K562 (cell line): ENCODE data around the gene CSF2RB. TPM values are rescaled to one million over a fixed set of nuclear protein-coding genes. Genes with fewer than 3 reads are reported as not detected.

ENCODE experiments used
- ATAC-seq: fragments of 200-7000 bp; cut with Tn5 transposase; 3 replicates; pipeline ENCODE4 v1.9.1; 2020; ENCODE audit warnings: moderate library complexity
- BruUV-seq: library from RNA; stranded (reverse); fragments of 400-500 nt; replicated peaks from 2 replicates; lab custom pipeline; 2021; lab: Mats Ljungman, UMichigan
- CTCF ChIA-PET: fragments of 300-600 bp; formaldehyde crosslinking; extraction: SDS; loops from one replicate; lab custom pipeline; 2021; ENCODE audit warnings: low intra/inter-chr PET ratio; lab: Yijun Ruan, JAX
- POLR2A ChIA-PET: fragments of 300-600, 350-650 bp; sonication (Branson Sonifier 250); formaldehyde crosslinking; extraction: SDS; loops from one replicate; lab custom pipeline; 2021; ENCODE audit warnings: antibody characterized with exemption, inconsistent platforms; lab: Yijun Ruan, JAX
- DNase-seq, 4 experiments: peaks; one replicate each; pipeline versions ENCODE4 v3.0.0 to v3.0.0-alpha.2; 2011 to 2018; ENCODE audit warnings: low spot score in 3 of 4, mixed read lengths in 3 of 4; ENCODE audit errors: extremely low read depth in 1 of 4
- FAIRE-seq: peaks from 2 replicates; lab custom pipeline; 2011; peaks lifted over from hg19 to GRCh38; lab: Jason Lieb, UNC
- H2AFZ ChIP-seq: 2 replicates; pipeline ENCODE4 v1.6.0; 2011; ENCODE audit warnings: low read depth, low read length, control low read depth, inconsistent platforms
- H3K27ac ChIP-seq: fragments of 200-600 bp; 3 replicates; pipeline ENCODE4 v1.8.0; 2011; ENCODE audit warnings: low read depth, mild to moderate bottlenecking, control low read depth, inconsistent platforms, low read length, moderate library complexity, mixed read lengths; ENCODE audit errors: extremely low read depth
- H3K27me3 ChIP-seq, 2 experiments: fragments of 300-600 bp in 1 of 2; 2 replicates in 1 of 2; 3 replicates in 1 of 2; pipeline versions ENCODE4 v1.6.0 to v1.8.0; 2011; ENCODE audit warnings: inconsistent platforms in 2 of 2, low read length in 2 of 2, mild to moderate bottlenecking in 1 of 2, mixed read lengths in 1 of 2, moderate library complexity in 1 of 2; ENCODE audit not compliant: control insufficient read depth in 2 of 2, insufficient read depth in 2 of 2
- H3K36me3 ChIP-seq: fragments of 300-600 bp; 3 replicates; pipeline ENCODE4 v1.8.0; 2011; ENCODE audit warnings: mild to moderate bottlenecking, low read length, inconsistent platforms; ENCODE audit not compliant: control insufficient read depth, insufficient read depth
- H3K4me1 ChIP-seq, 2 experiments: fragments of 200-600 bp in 1 of 2; replicated peaks in 1 of 2; 2 replicates in 1 of 2; 3 replicates in 1 of 2; pipeline versions ENCODE4 v1.5.1 to v1.8.0; 2011; ENCODE audit warnings: inconsistent platforms in 2 of 2, low read length in 2 of 2, mild to moderate bottlenecking in 1 of 2, mixed read lengths in 1 of 2, moderate library complexity in 1 of 2; ENCODE audit not compliant: control insufficient read depth in 2 of 2, insufficient read depth in 2 of 2
- H3K4me2 ChIP-seq: 2 replicates; pipeline ENCODE4 v1.6.1; 2011; ENCODE audit warnings: low read length, control low read depth, inconsistent platforms, mixed read lengths; ENCODE audit not compliant: insufficient read depth
- H3K4me3 ChIP-seq: fragments of 200-600 bp; sonication (generic), shearing (Covaris generic); 2 replicates; pipeline ENCODE4 v1.5.1; 2016; ENCODE audit warnings: control low read depth, inconsistent platforms
- H3K79me2 ChIP-seq: fragments of 200-600 bp; 3 replicates; pipeline ENCODE4 v1.8.0; 2011; ENCODE audit warnings: low read length, inconsistent platforms; ENCODE audit not compliant: control insufficient read depth, insufficient read depth
- H3K9ac ChIP-seq, 2 experiments: 2 replicates each; pipeline versions ENCODE4 v1.6.0 to v1.6.1; 2011; ENCODE audit warnings: low read depth in 2 of 2, low read length in 2 of 2, control low read depth in 1 of 2, inconsistent platforms in 1 of 2, mild to moderate bottlenecking in 1 of 2, mixed read lengths in 1 of 2; ENCODE audit not compliant: insufficient read depth in 1 of 2
- H3K9me1 ChIP-seq: one replicate; pipeline ENCODE4 v1.6.0; 2011; ENCODE audit warnings: inconsistent platforms, mild to moderate bottlenecking, low read length, moderate library complexity; ENCODE audit not compliant: control insufficient read depth, insufficient read depth
- H3K9me3 ChIP-seq: replicated peaks from 2 replicates; pipeline ENCODE4 v1.5.1; 2011; ENCODE audit warnings: low read depth, low read length, inconsistent platforms; ENCODE audit not compliant: control insufficient read depth, insufficient read depth
- H4K20me1 ChIP-seq: replicated peaks from 2 replicates; pipeline ENCODE4 v1.6.1; 2011; ENCODE audit warnings: low read length, inconsistent platforms, mixed read lengths; ENCODE audit not compliant: control insufficient read depth, insufficient read depth
- ATF7 ChIP-seq: fragments of 450-650 bp; IDR thresholded peaks from 2 replicates; pipeline ENCODE4 v1.7.1; 2014; ENCODE audit warnings: mild to moderate bottlenecking, moderate library complexity
- MCM5 ChIP-seq: fragments of 450-650 bp; IDR thresholded peaks from 2 replicates; pipeline ENCODE4 v1.6.1; 2016; ENCODE audit warnings: low read depth
- MTA1 ChIP-seq: fragments of 450-650 bp; IDR thresholded peaks from 2 replicates; pipeline ENCODE4 v1.6.1; 2017; ENCODE audit warnings: borderline replicate concordance
- NFIC ChIP-seq: fragments of 450-650 bp; IDR thresholded peaks from 2 replicates; pipeline ENCODE4 v1.6.1; 2017; ENCODE audit warnings: mild to moderate bottlenecking, inconsistent platforms
- RBM14 ChIP-seq: fragments of 200-400 bp; formaldehyde crosslinking; IDR thresholded peaks from 2 replicates; pipeline ENCODE4 v1.6.1; 2018; ENCODE audit warnings: low read depth, mild to moderate bottlenecking, low read length, moderate library complexity, borderline replicate concordance; ENCODE audit not compliant: insufficient read depth
- SMAD3 ChIP-seq: fragments of 450-650 bp; formaldehyde crosslinking; conservative IDR thresholded peaks from 2 replicates; pipeline ENCODE4 v1.4.0; 2020; ENCODE audit warnings: mild to moderate bottlenecking
- SP1 ChIP-seq: sonication (generic); formaldehyde crosslinking; IDR thresholded peaks from 2 replicates; pipeline ENCODE4 v1.8.1; 2022; ENCODE audit warnings: mild to moderate bottlenecking, missing genetic modification reagents
- XRCC3 ChIP-seq: fragments of 450-650 bp; IDR thresholded peaks from 2 replicates; pipeline ENCODE4 v1.6.1; 2017; ENCODE audit warnings: mild to moderate bottlenecking, moderate library complexity
- ZNF764 ChIP-seq: fragments of 250-450 bp; sonication (Bioruptor Pico); IDR thresholded peaks from 2 replicates; pipeline ENCODE4 v1.4.0; 2020; ENCODE audit warnings: low read depth, mild to moderate bottlenecking, moderate library complexity
- WGBS: fragments of 100-300 bp; shearing (Covaris generic); methylation state at CpG from one replicate; pipeline ENCODE4 v1.1.6; 2016; ENCODE audit warnings: low coverage, mixed read lengths; ENCODE audit not compliant: insufficient coverage; ENCODE audit errors: missing lambda C conversion rate; 5-methylcytosine and 5-hydroxymethylcytosine counted together
- in situ Hi-C: fragments of 300-500 bp; cut with MboI; formaldehyde crosslinking; loops from 4 replicates; pipeline ENCODE4 v1.15.0; 2018; ENCODE audit warnings: inconsistent platforms, mixed read lengths
- intact Hi-C: fragments of 100-400 bp; cut with micrococcal nuclease; formaldehyde crosslinking; loops from 2 replicates; pipeline ENCODE4 v1.14.2; 2022
- polyA plus RNA-seq, 8 experiments: library from polyadenylated mRNA; depleted of rRNA in 4 of 8; stranded (reverse) in 5 of 8; unstranded in 3 of 8; fragments of >200 nt; fragmentation: Nextera tagmentation in 2 of 8; fragmentation: Illumina TruSeq in 1 of 8; extraction: Ambion mirVana in 2 of 8; extraction: Trizol in 1 of 8; gene quantifications; 2 replicates each; pipeline versions ENCODE4 v1.2.1 to v1.2.3, GENCODE V29; 2011 to 2014; ENCODE audit warnings: inconsistent platforms in 1 of 8, missing spikeins in 1 of 8
- total RNA-seq, 7 experiments: library from RNA; depleted of rRNA in 6 of 7; stranded (reverse); fragments of >200 nt in 6 of 7; fragmentation: Illumina TruSeq in 2 of 7; extraction: Trizol in 2 of 7; gene quantifications; 2 replicates each; pipeline versions ENCODE4 v1.2.1 to v1.2.3, GENCODE V29; 2011 to 2021; ENCODE audit warnings: low replicate concordance in 1 of 7
- TF ChIP-seq, protein P1 (sequence below): fragments of 450-650 bp; IDR thresholded peaks from 2 replicates; pipeline ENCODE4 v1.6.1; 2014; ENCODE audit warnings: low read depth, mild to moderate bottlenecking, moderate library complexity, borderline replicate concordance
- TF ChIP-seq, protein P2 (sequence below): fragments of 250-450 bp; sonication (Bioruptor Pico); IDR thresholded peaks from 2 replicates; pipeline ENCODE4 v1.8.0; 2022; ENCODE audit warnings: inconsistent platforms, mild to moderate bottlenecking, moderate library complexity, borderline replicate concordance

CSF2RB gene
- total and polyA plus RNA-seq, 9 of the 15 experiments (the other 6 are each of a cell fraction or from before 2014, with no cell fraction given): 0.04 to 1.0 (median 0.36) TPM

GRCh38 chr22:36964106-36964505 is 50.7 kb downstream of the CSF2RB start:
- H3K9me1 ChIP-seq: no peaks in the 10 kb centered on the region
- H3K27me3 ChIP-seq: no peaks in the 10 kb centered on the region
- H3K36me3 ChIP-seq: no peaks in the 10 kb centered on the region
- no peaks in the 10 kb centered on the region for H4K20me1 ChIP-seq
- H3K9me3 ChIP-seq: no peaks in the 10 kb centered on the region
- POLR2A ChIA-PET: interaction anchor here (0.8 to 1.4 kb wide), 2 partner anchors 13 to 79 kb away, joined by 3 to 7 read pairs; no protein-coding TSS in a partner anchor
- in situ Hi-C loops (no loop called here), intact Hi-C loops (no loop called here)
- no peak overlapping the region for H3K27ac ChIP-seq
- H3K9ac ChIP-seq: no peak overlapping the region
- FAIRE-seq (no peak), ATAC-seq (peak; percentile 53; the same call in 1 of the 3 replicates), DNase-seq (no peak)
- no peaks in the 10 kb centered on the region for H3K4me1 ChIP-seq
- H2AFZ ChIP-seq: 0 out of 2 replicates have a peak overlapping the region, but pooled peaks have one; percentile 24
- no peak overlapping the region for H3K4me3 ChIP-seq
- CTCF ChIA-PET: no interaction called here
- BruUV-seq: no TSS peak
- TF ChIP-seq SP1 (CRISPR knock-in tag): no peak
- no peak for TF ChIP-seq MTA1
- TF ChIP-seq, all 486 proteins: peak for 0
- H3K79me2 ChIP-seq: no peaks in the 10 kb centered on the region
- no peak overlapping the region for H3K4me2 ChIP-seq

GRCh38 chr22:36965696-36966095 is 52.3 kb downstream of the CSF2RB start:
- WGBS: 18% methylated on average over 2 of the region's 2 CpGs
- POLR2A ChIA-PET: no interaction called here
- Histone ChIP-seq H3K9me3 (no peaks in the 10 kb centered on the region), H3K4me3 (no peak overlapping the region), H3K27ac (no peak overlapping the region), H3K9me1 (no peaks in the 10 kb centered on the region), H3K79me2 (no peaks in the 10 kb centered on the region), H3K36me3 (no peaks in the 10 kb centered on the region), H3K4me1 (no peaks in the 10 kb centered on the region), H3K27me3 (no peaks in the 10 kb centered on the region), H2AFZ (no peak overlapping the region), H3K4me2 (no peak overlapping the region), H3K9ac (0 out of 4 replicates have a peak overlapping the region, but pooled peaks of 1 of the 2 experiments have one; percentile 35), H4K20me1 (no peaks in the 10 kb centered on the region)
- BruUV-seq: no TSS peak
- FAIRE-seq (no peak), DNase-seq (no peak), ATAC-seq (no peak)
- intact Hi-C loops: no loop called here
- TF ChIP-seq ATF7: no peak
- TF ChIP-seq, protein P1, sequence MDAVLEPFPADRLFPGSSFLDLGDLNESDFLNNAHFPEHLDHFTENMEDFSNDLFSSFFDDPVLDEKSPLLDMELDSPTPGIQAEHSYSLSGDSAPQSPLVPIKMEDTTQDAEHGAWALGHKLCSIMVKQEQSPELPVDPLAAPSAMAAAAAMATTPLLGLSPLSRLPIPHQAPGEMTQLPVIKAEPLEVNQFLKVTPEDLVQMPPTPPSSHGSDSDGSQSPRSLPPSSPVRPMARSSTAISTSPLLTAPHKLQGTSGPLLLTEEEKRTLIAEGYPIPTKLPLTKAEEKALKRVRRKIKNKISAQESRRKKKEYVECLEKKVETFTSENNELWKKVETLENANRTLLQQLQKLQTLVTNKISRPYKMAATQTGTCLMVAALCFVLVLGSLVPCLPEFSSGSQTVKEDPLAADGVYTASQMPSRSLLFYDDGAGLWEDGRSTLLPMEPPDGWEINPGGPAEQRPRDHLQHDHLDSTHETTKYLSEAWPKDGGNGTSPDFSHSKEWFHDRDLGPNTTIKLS: no peak
- TF ChIP-seq XRCC3: no peak
- TF ChIP-seq RBM14: no peak
- TF ChIP-seq, protein P2, sequence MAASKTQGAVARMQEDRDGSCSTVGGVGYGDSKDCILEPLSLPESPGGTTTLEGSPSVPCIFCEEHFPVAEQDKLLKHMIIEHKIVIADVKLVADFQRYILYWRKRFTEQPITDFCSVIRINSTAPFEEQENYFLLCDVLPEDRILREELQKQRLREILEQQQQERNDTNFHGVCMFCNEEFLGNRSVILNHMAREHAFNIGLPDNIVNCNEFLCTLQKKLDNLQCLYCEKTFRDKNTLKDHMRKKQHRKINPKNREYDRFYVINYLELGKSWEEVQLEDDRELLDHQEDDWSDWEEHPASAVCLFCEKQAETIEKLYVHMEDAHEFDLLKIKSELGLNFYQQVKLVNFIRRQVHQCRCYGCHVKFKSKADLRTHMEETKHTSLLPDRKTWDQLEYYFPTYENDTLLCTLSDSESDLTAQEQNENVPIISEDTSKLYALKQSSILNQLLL: no peak
- no peak for TF ChIP-seq NFIC
- TF ChIP-seq MCM5: no peak
- no peak for TF ChIP-seq SMAD3 (CRISPR knock-in tag)
- no peak for TF ChIP-seq ZNF764 (CRISPR knock-in tag)
- in situ Hi-C loops: no loop called here
- CTCF ChIA-PET: no interaction called here
